ENCODE data around the gene SPEN.

SPEN gene

GRCh38 chr1:15938628-15939161 is 91.2 kb downstream of the SPEN start:
- Mint-ChIP-seq H3K4me1 (ENCODE audit: low read depth) (peaks cover 10% of the 10 kb centered on the region), H3K27ac (peak overlapping the region; percentile 70), H3K4me3 (no peak overlapping the region), H3K36me3 (ENCODE audit: low read depth) (peaks cover 66% of the 10 kb centered on the region), H3K9me3 (no peaks in the 10 kb centered on the region), H3K27me3 (no peaks in the 10 kb centered on the region)

- no peak overlapping the region for H3K4me3 Mint-ChIP-seq
- H3K36me3 Mint-ChIP-seq (ENCODE audit: low read depth) = peaks cover 58% of the 10 kb centered on the region
- H3K9me3 Mint-ChIP-seq = no peaks in the 10 kb centered on the region
- no peaks in the 10 kb centered on the region for H3K27me3 Mint-ChIP-seq
- H3K4me1 Mint-ChIP-seq (ENCODE audit: low read depth) = peaks cover 10% of the 10 kb centered on the region
- peak overlapping the region; percentile 27 for H3K27ac Mint-ChIP-seq
These were observed 91.9 kb downstream of the SPEN start for GRCh38 chr1:15939181-15940109.

- H3K4me1 Mint-ChIP-seq (ENCODE audit: low read depth) = peaks cover 10% of the 10 kb centered on the region
- no peaks in the 10 kb centered on the region for H3K27me3 Mint-ChIP-seq
- peak overlapping the region; percentile 61 for H3K27ac Mint-ChIP-seq
- peaks cover 49% of the 10 kb centered on the region for H3K36me3 Mint-ChIP-seq (ENCODE audit: low read depth)
- H3K9me3 Mint-ChIP-seq = no peaks in the 10 kb centered on the region
- no peak overlapping the region for H3K4me3 Mint-ChIP-seq
These were observed 92.9 kb downstream of the SPEN start for GRCh38 chr1:15940110-15941043.

- H3K9me3 Mint-ChIP-seq = no peaks in the 10 kb centered on the region
- no peak overlapping the region for H3K27ac Mint-ChIP-seq
- no peak overlapping the region for H3K4me3 Mint-ChIP-seq
- peaks cover 10% of the 10 kb centered on the region for H3K4me1 Mint-ChIP-seq (ENCODE audit: low read depth)
- peaks cover 40% of the 10 kb centered on the region for H3K36me3 Mint-ChIP-seq (ENCODE audit: low read depth)
- no peaks in the 10 kb centered on the region for H3K27me3 Mint-ChIP-seq
These were observed 93.7 kb downstream of the SPEN start for GRCh38 chr1:15941044-15941840.

GRCh38 chr1:15941899-15942660 is 94.6 kb downstream of the SPEN start:
- Mint-ChIP-seq H3K27me3 (no peaks in the 10 kb centered on the region), H3K4me1 (ENCODE audit: low read depth) (peaks cover 13% of the 10 kb centered on the region), H3K4me3 (no peak overlapping the region), H3K9me3 (no peaks in the 10 kb centered on the region), H3K36me3 (ENCODE audit: low read depth) (peaks cover 36% of the 10 kb centered on the region), H3K27ac (no peak overlapping the region)

- H3K4me1 Mint-ChIP-seq (ENCODE audit: low read depth) = peaks cover 15% of the 10 kb centered on the region
- H3K4me3 Mint-ChIP-seq = no peak overlapping the region
- no peak overlapping the region for H3K27ac Mint-ChIP-seq
These were observed 95.3 kb downstream of the SPEN start for GRCh38 chr1:15942661-15943327.

GRCh38 chr1:15943328-15943991 is 96.0 kb downstream of the SPEN start:
- H3K9me3 Mint-ChIP-seq = no peaks in the 10 kb centered on the region
- H3K4me3 Mint-ChIP-seq = no peak overlapping the region
- H3K27ac Mint-ChIP-seq = no peak overlapping the region
- peaks cover 17% of the 10 kb centered on the region for H3K4me1 Mint-ChIP-seq (ENCODE audit: low read depth)
- peaks cover 39% of the 10 kb centered on the region for H3K36me3 Mint-ChIP-seq (ENCODE audit: low read depth)
- no peaks in the 10 kb centered on the region for H3K27me3 Mint-ChIP-seq

More at GRCh38 chr1:15942661-15943327, 95.3 kb downstream of the SPEN start:
- Mint-ChIP-seq H3K27me3 (no peaks in the 10 kb centered on the region), H3K9me3 (no peaks in the 10 kb centered on the region), H3K36me3 (ENCODE audit: low read depth) (peaks cover 34% of the 10 kb centered on the region)

- peaks cover 44% of the 10 kb centered on the region for H3K36me3 Mint-ChIP-seq (ENCODE audit: low read depth)
- no peaks in the 10 kb centered on the region for H3K9me3 Mint-ChIP-seq
- H3K4me3 Mint-ChIP-seq = no peak overlapping the region
- no peak overlapping the region for H3K27ac Mint-ChIP-seq
- no peaks in the 10 kb centered on the region for H3K27me3 Mint-ChIP-seq
- peaks cover 22% of the 10 kb centered on the region for H3K4me1 Mint-ChIP-seq (ENCODE audit: low read depth)
These were observed 96.4 kb downstream of the SPEN start for GRCh38 chr1:15943992-15944307.

GRCh38 chr1:15944308-15945010 is 97.0 kb downstream of the SPEN start:
- no peaks in the 10 kb centered on the region for H3K9me3 Mint-ChIP-seq

GRCh38 chr1:15945011-15945831 is 97.7 kb downstream of the SPEN start:
- Mint-ChIP-seq H3K4me3 (no peak overlapping the region), H3K27ac (no peak overlapping the region), H3K36me3 (ENCODE audit: low read depth) (peaks cover 33% of the 10 kb centered on the region), H3K9me3 (no peaks in the 10 kb centered on the region), H3K27me3 (no peaks in the 10 kb centered on the region), H3K4me1 (ENCODE audit: low read depth) (peaks cover 34% of the 10 kb centered on the region)

More at GRCh38 chr1:15944308-15945010, 97.0 kb downstream of the SPEN start:
- Mint-ChIP-seq H3K27ac (no peak overlapping the region), H3K27me3 (no peaks in the 10 kb centered on the region), H3K4me3 (no peak overlapping the region), H3K4me1 (ENCODE audit: low read depth) (peaks cover 27% of the 10 kb centered on the region), H3K36me3 (ENCODE audit: low read depth) (peaks cover 40% of the 10 kb centered on the region)

GRCh38 chr1:15945832-15946448 is 98.4 kb downstream of the SPEN start:
- Mint-ChIP-seq H3K4me1 (ENCODE audit: low read depth) (peaks cover 42% of the 10 kb centered on the region), H3K9me3 (no peaks in the 10 kb centered on the region), H3K4me3 (no peak overlapping the region), H3K36me3 (ENCODE audit: low read depth) (peaks cover 35% of the 10 kb centered on the region), H3K27ac (no peak overlapping the region), H3K27me3 (no peaks in the 10 kb centered on the region)

Measured in stimulated activated naive CD8-positive, alpha-beta T cell treated with anti-CD3 and anti-CD28 coated beads, Interleukin-15, Interleukin-2, amounts not matched to agents 100 ng/mL and 50 ng/mL, for 24 hours (primary cell).